ENCODE measurements around the gene TEX28. TPM values are rescaled to one million over a fixed set of nuclear protein-coding genes. Genes with fewer than 3 reads are reported as not detected.

TEX28 gene
- total and polyA plus RNA-seq, 2 donors, result not detected

DNA sequence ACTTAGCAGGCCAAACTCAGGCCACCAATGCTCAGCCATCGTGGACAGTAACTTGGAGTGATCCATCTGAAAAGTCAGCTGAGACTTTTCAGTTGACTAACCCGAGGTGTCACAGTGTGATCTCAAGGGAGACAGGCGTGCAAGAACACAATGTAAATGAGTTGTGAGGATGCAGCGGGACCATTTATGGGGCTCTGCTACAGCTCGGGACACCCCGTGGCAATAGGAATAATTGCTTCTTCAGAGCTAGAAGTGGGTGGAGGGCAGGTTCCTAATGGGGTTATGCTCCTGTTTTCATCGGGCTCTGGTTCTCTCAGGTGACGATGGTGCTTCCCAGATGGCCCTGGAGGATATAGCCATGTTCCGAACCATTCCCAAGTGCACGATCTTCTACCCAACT, 28.0 kb upstream of the TEX28 start:
- Histone ChIP-seq H3K36me3 (ENCODE audit: insufficient read depth) (no peaks in the 10 kb centered on the region), H3K27ac (ENCODE audit: low read depth) (no peak overlapping the region), H3K4me1 (ENCODE audit: insufficient read depth) (no peaks in the 10 kb centered on the region), H3K4me3 (ENCODE audit: low read depth, low read length) (no peak overlapping the region)
- DNase-seq (ENCODE audit: extremely low spot score), result no peak
- WGBS, result 76% methylated on average over 10 of the region's 10 CpGs

DNA sequence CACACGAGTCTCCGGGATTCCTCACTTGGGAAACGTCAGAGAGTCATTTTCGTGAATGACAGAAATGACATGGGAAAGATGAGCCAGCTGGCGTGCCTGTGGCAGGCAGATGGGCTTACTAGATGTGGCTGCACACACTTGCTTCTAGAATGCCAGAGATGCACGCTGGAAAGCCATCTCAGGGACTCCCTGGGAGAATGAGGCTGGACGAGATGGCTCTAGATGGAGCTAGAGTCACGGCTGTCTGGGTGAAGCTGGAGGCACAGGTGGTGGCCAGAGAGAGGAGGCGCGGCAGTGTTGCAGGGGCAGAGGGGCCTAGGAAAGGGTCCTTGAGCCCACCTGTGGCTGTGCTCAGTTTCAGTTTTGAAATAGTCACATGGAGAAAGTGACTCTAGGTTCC, 26.7 kb upstream of the TEX28 start:
- no peak for DNase-seq (ENCODE audit: extremely low spot score)
- Histone ChIP-seq H3K36me3 (ENCODE audit: insufficient read depth) (no peaks in the 10 kb centered on the region), H3K4me1 (ENCODE audit: insufficient read depth) (no peaks in the 10 kb centered on the region), H3K4me3 (ENCODE audit: low read depth, low read length) (no peak overlapping the region), H3K27ac (ENCODE audit: low read depth) (no peak overlapping the region)
- 55% methylated on average over 10 of the region's 10 CpGs for WGBS

DNA sequence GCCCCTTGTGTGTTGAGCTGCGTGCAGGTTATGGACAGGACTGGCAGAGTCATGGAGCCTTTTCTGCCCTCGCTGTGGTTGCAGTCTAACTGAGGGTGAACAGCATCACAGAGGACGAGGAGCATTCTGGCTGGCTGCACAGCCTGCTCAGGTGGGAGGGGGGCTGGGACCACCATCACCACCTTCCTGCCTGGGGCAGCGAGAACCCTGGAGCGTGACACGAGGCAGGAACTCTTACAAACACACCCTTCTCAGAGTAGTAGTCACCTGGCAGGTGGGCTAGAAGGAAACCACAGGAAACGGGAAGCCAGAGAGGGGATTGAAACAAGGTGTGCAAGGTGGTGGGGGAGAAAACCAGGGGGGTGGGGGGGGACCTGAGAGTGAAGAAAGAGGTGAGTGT, 26.2 kb upstream of the TEX28 start:
- no peak overlapping the region for H3K4me3 ChIP-seq (ENCODE audit: low read depth, low read length)
- no peak for DNase-seq (ENCODE audit: extremely low spot score)
- H3K36me3 ChIP-seq (ENCODE audit: insufficient read depth), result no peaks in the 10 kb centered on the region
- H3K4me1 ChIP-seq (ENCODE audit: insufficient read depth), result no peaks in the 10 kb centered on the region
- 92% methylated on average over 7 of the region's 7 CpGs for WGBS
- H3K27ac ChIP-seq (ENCODE audit: low read depth), result no peak overlapping the region

DNA sequence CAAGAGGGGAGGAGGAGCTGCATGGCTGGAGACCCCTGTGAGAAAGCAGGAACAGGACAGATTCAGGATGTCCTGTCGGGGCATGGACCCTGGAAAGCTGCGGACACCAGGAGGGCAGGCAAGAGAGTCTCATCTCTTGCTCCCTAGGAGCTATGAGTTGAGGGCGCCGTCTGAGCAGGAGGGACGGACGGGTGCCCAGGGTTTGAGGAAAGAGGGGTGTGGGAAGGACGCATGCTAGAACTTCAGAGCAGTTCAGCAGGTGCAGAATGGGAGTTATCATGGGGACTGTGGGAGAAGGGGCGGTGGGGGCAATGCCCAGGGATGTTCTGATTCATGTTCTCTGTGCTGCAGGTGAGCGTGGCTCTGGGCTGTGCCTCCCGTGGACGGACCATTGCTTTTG, 25.5 kb upstream of the TEX28 start:
- whole genome bisulfite sequencing, result 89% methylated on average over 11 of the region's 11 CpGs
- H3K36me3 ChIP-seq (ENCODE audit: insufficient read depth), result no peaks in the 10 kb centered on the region

DNA sequence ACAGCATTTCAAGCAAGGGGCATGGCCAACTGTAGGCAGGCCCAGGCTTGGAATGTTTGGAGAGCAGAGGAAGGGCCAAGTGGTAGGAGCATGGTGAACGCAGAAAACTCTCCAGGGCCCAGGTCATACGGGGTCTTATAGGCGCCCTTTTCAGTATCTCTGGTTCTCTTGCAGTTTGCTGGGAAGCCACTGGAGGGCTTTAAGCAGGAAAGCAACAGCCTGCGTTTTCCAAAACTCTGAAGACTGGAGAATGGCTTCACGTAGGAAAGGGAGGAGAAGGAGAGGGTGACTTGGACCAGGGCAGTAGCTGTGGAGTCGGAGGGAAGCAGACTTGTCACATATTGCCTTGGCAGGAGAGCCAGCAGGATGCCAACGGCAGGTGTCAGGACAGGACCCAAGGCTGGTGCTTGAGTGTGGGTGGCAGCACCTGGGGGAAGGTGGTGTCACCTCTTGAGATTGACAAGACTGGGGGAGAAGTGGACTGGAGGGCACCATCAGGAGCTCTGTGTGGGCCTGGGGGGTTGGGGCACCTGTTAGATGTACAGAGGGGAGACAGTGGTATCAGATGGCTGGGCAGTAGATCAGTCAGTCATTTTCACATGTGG, 22.6 kb upstream of the TEX28 start:
- H3K4me3 ChIP-seq (ENCODE audit: low read depth, low read length), result no peak overlapping the region
- no peak overlapping the region for H3K27ac ChIP-seq (ENCODE audit: low read depth)
- no peaks in the 10 kb centered on the region for H3K4me1 ChIP-seq (ENCODE audit: insufficient read depth)
- no peak for DNase-seq (ENCODE audit: extremely low spot score)
- 19% methylated on average over 7 of the region's 7 CpGs for WGBS
- no peaks in the 10 kb centered on the region for H3K36me3 ChIP-seq (ENCODE audit: insufficient read depth)

More for the DNA sequence above, 25.5 kb upstream of the TEX28 start:
- Histone ChIP-seq H3K27ac (ENCODE audit: low read depth) (no peak overlapping the region), H3K4me1 (ENCODE audit: insufficient read depth) (no peaks in the 10 kb centered on the region), H3K4me3 (ENCODE audit: low read depth, low read length) (no peak overlapping the region)
- no peak for DNase-seq (ENCODE audit: extremely low spot score)

DNA sequence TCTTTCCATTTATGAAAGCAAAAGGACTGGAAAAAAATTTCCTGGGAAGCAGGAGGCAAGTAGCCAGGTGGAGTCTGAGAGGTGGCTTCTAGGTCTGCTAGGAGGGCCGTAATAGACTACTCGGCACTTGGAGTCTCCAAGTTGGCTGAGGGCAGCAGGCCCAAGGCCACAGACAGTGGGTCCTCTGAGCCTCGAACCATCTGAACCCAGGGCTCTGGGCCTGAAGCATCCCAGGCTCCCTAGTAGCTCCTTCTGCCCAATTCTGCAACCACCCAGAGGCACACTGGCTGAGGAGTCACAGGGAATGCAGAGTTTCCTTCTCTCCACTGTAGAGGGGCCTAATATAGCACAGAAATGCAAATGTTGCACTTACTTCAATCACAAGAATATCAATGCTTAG, 20.5 kb upstream of the TEX28 start:
- no peak overlapping the region for H3K27ac ChIP-seq (ENCODE audit: low read depth)
- no peaks in the 10 kb centered on the region for H3K36me3 ChIP-seq (ENCODE audit: insufficient read depth)
- H3K4me1 ChIP-seq (ENCODE audit: insufficient read depth), result no peaks in the 10 kb centered on the region
- H3K4me3 ChIP-seq (ENCODE audit: low read depth, low read length), result no peak overlapping the region
- DNase-seq (ENCODE audit: extremely low spot score), result no peak
- WGBS, result 98% methylated on average over 3 of the region's 3 CpGs

DNA sequence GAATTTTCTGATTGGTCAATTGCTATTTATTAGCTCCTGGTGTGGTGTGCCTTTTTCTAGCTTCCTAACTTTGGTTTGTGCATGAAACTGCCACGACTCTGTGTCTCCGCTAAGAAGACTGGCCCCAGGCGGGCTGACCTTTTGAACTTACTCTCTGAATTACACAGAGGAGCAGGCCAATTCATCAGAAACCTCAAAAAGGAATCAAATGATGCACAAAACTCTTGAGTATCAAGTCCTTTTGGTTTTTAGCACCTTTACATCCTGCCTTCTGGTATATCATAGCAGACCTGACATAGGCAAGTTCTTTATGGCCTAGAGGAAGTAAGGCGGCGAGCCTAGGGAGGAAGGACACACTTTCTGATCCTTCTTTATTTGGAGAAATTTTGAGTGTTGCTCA, 18.2 kb upstream of the TEX28 start:
- H3K4me3 ChIP-seq (ENCODE audit: low read depth, low read length), result no peak overlapping the region
- no peaks in the 10 kb centered on the region for H3K36me3 ChIP-seq (ENCODE audit: insufficient read depth)
- WGBS, result 82% methylated on average over 5 of the region's 5 CpGs
- H3K4me1 ChIP-seq (ENCODE audit: insufficient read depth), result no peaks in the 10 kb centered on the region
- no peak for DNase-seq (ENCODE audit: extremely low spot score)
- no peak overlapping the region for H3K27ac ChIP-seq (ENCODE audit: low read depth)

DNA sequence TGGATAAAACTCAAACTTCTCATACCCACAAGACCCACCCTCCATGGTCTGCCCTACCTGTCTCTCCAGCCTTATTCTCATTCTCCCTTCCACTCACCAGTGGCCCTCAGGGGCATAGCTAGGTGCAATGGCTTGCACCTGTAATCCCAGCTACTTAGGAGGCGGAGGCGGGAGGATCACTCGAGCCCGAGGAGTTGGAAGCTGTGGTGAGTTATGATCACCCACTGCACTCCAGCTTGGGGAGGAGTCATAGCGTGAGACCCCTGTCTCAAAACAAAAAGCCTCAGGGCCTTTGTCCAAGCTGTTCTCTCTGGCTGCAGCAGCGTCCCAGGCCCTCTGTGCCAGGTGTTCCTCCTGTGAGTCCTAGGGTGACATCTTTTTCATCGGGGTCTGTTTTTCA, 17.2 kb upstream of the TEX28 start:
- Histone ChIP-seq H3K4me1 (ENCODE audit: insufficient read depth) (no peaks in the 10 kb centered on the region), H3K27ac (ENCODE audit: low read depth) (no peak overlapping the region), H3K4me3 (ENCODE audit: low read depth, low read length) (no peak overlapping the region), H3K36me3 (ENCODE audit: insufficient read depth) (no peaks in the 10 kb centered on the region)
- no peak for DNase-seq (ENCODE audit: extremely low spot score)
- WGBS, result 92% methylated on average over 7 of the region's 7 CpGs

DNA sequence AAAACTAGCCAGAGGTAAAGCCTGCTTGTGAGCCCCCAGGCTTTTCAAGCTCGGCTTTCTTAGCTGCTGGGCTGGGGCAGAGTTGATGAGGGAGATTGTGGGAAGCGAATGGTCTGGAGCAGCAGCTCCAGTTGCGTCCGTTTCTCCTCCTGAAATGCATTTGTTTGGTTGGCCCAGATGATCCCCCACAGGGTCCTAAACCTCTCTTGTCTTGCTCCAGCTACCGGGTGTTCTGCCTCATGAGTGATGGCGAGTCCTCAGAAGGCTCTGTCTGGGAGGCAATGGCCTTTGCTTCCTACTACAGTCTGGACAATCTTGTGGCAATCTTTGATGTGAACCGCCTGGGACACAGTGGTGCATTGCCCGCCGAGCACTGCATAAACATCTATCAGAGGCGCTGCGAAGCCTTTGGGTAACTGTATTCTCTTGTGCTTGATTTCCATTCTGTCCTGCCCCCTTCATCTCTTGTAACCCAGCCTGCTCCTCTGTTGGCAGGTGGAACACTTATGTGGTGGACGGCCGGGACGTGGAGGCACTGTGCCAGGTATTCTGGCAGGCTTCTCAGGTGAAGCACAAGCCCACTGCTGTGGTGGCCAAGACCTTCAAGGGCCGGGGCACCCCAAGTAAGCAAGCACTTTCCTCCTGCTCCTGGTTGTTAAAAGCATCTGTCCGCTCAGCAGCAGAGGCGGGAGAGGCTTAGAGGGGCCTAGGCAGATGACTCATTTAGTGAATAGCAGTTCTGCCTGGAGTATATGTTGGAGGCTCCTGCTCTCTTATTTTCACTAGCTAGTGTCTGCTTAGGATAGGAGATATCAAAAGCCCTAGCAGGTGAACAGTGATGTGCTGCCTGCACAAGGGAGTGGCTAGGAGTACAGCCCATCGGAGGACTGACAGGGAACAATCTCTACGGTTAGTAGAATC, 16.0 kb upstream of the TEX28 start:
- DNase-seq (ENCODE audit: extremely low spot score), result no peak
- Histone ChIP-seq H3K27ac (ENCODE audit: low read depth) (no peak overlapping the region), H3K36me3 (ENCODE audit: insufficient read depth) (no peaks in the 10 kb centered on the region), H3K4me3 (ENCODE audit: low read depth, low read length) (no peak overlapping the region), H3K4me1 (ENCODE audit: insufficient read depth) (no peaks in the 10 kb centered on the region)
- 67% methylated on average over 19 of the region's 19 CpGs for WGBS

DNA sequence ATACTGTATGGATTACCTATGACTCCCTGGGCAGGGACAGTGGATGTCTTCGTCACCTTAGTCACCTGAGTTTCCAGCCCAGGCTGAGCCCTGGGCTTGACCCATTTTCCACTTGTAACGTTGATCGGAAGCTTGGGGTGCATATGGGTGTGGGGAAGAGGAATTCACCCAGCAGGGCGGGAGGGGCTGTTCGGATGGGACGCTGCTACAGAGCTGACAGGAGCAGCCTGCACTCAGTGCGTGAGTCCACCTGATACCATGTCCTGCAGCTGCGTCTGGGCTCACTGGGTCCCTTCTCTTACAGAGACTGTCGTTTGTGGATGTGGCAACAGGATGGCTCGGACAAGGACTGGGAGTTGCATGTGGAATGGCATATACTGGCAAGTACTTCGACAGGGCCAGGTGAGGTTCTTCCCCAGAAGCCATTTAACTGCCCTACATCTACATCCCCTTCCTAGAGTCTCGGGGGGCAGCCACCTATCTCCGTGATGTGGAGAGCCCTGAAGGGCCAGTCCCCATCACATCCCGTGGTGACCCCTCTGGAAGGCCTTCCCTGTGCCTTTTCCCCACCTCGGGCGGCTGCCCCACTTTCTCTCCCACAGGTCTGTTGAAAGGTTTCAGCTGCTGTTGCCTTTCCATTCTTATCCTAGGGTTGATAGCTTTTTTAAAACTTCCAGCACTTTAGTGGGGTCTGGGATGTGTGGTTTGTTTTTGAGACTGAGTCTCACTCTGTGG, 14.3 kb upstream of the TEX28 start:
- Histone ChIP-seq H3K4me3 (ENCODE audit: low read depth, low read length) (no peak overlapping the region), H3K36me3 (ENCODE audit: insufficient read depth) (no peaks in the 10 kb centered on the region), H3K4me1 (ENCODE audit: insufficient read depth) (no peaks in the 10 kb centered on the region), H3K27ac (ENCODE audit: low read depth) (no peak overlapping the region)
- 89% methylated on average over 16 of the region's 16 CpGs for WGBS
- no peak for DNase-seq (ENCODE audit: extremely low spot score)

DNA sequence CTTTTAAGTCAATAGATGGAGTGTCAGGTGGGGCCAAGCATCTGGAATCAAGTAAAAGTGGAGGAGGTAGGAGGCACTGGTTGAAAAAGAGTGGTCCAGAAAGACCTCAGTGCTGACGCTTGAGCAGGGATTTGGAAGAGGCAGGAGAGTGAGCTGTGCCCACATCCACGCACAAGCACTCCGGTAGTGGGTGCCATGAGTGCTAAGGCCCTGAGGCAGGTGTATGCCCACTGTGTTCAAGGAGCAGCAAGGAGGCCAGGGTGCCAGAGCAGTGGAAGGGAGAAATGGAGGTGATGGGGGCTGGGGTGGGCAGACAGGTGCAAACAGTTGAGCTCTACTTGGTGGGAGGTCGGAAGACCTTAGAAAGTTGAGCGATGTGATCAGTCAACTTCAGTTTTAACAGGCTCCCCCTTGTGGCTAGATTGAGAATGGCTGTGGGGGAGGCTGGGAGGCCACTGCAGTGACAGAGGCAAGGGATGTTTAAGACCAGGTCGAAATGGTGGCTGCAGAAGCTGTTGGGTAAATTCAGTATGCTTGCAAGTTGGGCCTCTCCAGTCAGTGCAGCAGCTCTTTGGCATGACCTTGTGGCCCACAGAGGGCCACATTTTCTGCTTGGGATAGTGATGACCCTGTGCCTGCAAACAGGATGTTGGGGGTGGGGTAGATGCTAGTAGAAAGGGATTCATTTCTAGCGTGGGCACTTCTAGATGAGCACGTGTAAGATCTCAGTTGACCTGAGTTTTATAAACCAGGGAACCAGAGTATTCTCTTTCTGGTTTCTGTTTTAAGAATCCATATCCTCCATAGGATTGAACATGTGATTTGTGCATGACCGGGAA, 13.4 kb upstream of the TEX28 start:
- no peak overlapping the region for H3K27ac ChIP-seq (ENCODE audit: low read depth)
- DNase-seq (ENCODE audit: extremely low spot score), result no peak
- no peaks in the 10 kb centered on the region for H3K4me1 ChIP-seq (ENCODE audit: insufficient read depth)
- H3K4me3 ChIP-seq (ENCODE audit: low read depth, low read length), result no peak overlapping the region
- 50% methylated on average over 9 of the region's 9 CpGs for WGBS
- no peaks in the 10 kb centered on the region for H3K36me3 ChIP-seq (ENCODE audit: insufficient read depth)

DNA sequence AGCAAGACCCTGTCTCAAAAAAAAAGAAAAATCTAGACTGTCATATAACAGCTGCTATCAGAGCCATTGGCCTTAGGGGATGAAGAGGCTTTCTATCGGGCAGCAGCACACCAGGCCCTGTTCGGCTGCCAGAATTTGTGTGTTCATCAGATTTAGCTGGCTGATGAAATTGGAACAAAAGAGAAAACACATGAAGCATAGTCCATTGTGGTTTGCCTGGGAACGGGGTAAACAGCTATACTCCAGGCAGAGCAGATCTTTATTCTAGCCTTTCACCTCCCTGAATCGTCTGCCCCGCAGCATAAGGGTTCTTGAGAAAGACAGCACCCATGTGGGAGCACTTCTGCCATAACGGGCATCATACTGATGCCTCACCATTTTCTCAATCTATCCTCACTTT, 12.3 kb upstream of the TEX28 start:
- no peak overlapping the region for H3K4me3 ChIP-seq (ENCODE audit: low read depth, low read length)
- no peak for DNase-seq (ENCODE audit: extremely low spot score)
- no peak overlapping the region for H3K27ac ChIP-seq (ENCODE audit: low read depth)
- no peaks in the 10 kb centered on the region for H3K36me3 ChIP-seq (ENCODE audit: insufficient read depth)
- H3K4me1 ChIP-seq (ENCODE audit: insufficient read depth), result no peaks in the 10 kb centered on the region
- WGBS, result 84% methylated on average over 6 of the region's 6 CpGs

DNA sequence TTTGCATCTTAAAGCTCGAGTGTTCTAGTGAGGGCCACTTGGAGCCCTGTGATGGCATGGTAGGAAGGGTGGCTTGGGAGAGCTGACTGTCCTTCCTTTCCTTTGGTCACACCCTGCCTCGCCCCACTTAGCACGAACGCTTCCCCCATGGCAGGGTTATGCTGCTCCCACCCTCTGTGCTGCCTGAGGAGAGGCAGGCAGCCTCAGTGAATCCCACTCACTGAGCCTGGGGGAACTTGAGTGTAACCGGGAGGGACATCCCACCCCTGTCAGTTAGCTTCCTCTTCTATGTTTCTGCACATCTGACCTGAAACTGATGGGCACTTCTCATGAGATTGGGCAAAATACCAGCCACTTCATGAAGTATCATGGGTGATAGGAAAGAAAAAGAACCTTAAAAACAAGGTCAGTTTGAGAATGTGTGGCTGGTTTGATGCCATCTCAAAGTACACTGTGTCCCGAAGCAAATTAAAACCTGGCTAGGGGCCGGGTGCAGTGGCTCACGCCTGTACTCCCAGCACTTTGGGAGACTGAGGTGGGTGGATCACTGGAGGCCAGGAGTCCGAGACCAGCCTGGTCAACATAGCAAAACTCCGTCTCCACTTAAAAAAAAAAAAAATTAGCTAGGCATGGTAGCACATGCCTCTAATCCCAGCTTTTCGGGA, 10.7 kb upstream of the TEX28 start:
- Histone ChIP-seq H3K36me3 (ENCODE audit: insufficient read depth) (no peaks in the 10 kb centered on the region), H3K4me1 (ENCODE audit: insufficient read depth) (no peaks in the 10 kb centered on the region), H3K27ac (ENCODE audit: low read depth) (no peak overlapping the region), H3K4me3 (ENCODE audit: low read depth, low read length) (no peak overlapping the region)
- 90% methylated on average over 11 of the region's 11 CpGs for WGBS
- DNase-seq (ENCODE audit: extremely low spot score), result no peak

Measured in urinary bladder (tissue), 4 donors.